Measurements from ENCODE around the gene PCNP. TPM values are rescaled to one million over a fixed set of nuclear protein-coding genes. Genes with fewer than 3 reads are reported as not detected.

The PCNP gene
- 165 TPM for total RNA-seq (2021; ENCODE audit: unreplicated experiment)
- polyA plus RNA-seq (2012; ENCODE audit: insufficient read length): 280 TPM
- percentile 96 among the genes with signal in this experiment for Bru-seq, nascent RNA
- percentile 98 among the genes with signal in this experiment for BruChase-seq, experiment 1, labeled RNA remaining after a 2-hour chase
- BruChase-seq, experiment 2, labeled RNA remaining after a 6-hour chase: percentile 98 among the genes with signal in this experiment
- long read RNA-seq, transcript PCNP-207 (5 exons, 786 nt): minor isoform, 6 of 404 reads
- long read RNA-seq, transcript PCNP-201 (5 exons, 2,342 nt): major isoform, 213 of 404 reads
- long read RNA-seq, transcript PCNP-204 (4 exons, 2,028 nt): minor isoform, 20 of 404 reads
- long read RNA-seq, transcript PCNP-202 (5 exons, 2,165 nt): minor isoform, 97 of 404 reads
- long read RNA-seq, partial matches to known transcripts: 4 of 404 reads
- long read RNA-seq, other reads (novel, unspliced or antisense): 57 of 404 reads

GRCh38 chr3:101573449-101574387 is at the start of gene PCNP:
Gene PCNP, plus strand, starts transcription at chr3:101574180. Its CDS starts 36 bp downstream, at chr3:101574216.
- TF ChIP-seq SIN3A (IDR thresholded peaks at IDR 0.05; ENCODE audit: borderline replicate concordance, insufficient read depth, low read depth, low read length) (peak; percentile 76), TCF7L2 (IDR thresholded peaks at IDR 0.05; ENCODE audit: low read depth, low read length) (peak; percentile 99), POLR2AphosphoS5 (IDR thresholded peaks at IDR 0.05; ENCODE audit: low read depth, low read length) (peak; percentile 95), REST (IDR thresholded peaks at IDR 0.05; ENCODE audit: insufficient read depth in 1 of 2, low read depth in 2 of 2, low read length in 1 of 2) (no peak; a peak in 1 of 4 replicates), CTCF (IDR thresholded peaks at IDR 0.05) (peak; percentile 95)
- ATAC-seq (peak; percentile 98), DNase-seq (ENCODE audit: low read depth, low spot score) (peak; percentile 97)
- CTCF ChIA-PET: interaction anchor here (0.5 to 1.9 kb wide), 10 partner anchors 12 to 856 kb away, joined by 3 to 10 read pairs (median 3); partner anchors contain the start of genes SENP7, TRMT10C and ZBTB11
- H3K36me3 ChIP-seq (ENCODE audit: control insufficient read depth, insufficient read depth, low read length): peaks cover 17% of the 10 kb centered on the region
- intact Hi-C loops (cut with micrococcal nuclease; ENCODE audit: unreplicated experiment) (loop anchor here (5.0 kb wide), 1 partner anchor 104 kb away; the partner anchor contains the start of gene ZBTB11), in situ Hi-C loops (cut with HindIII; ENCODE audit: low pct_unique_long_range_greater_than_20kb, low sequenced_read_pairs) (no loop called here)
- peak within 1 kb of the TSS; percentile 75 to 76 for H3K4me3 ChIP-seq (ENCODE audit: low read depth in 2 of 2, low read length in 2 of 2)
- H3K27me3 ChIP-seq (ENCODE audit: control insufficient read depth, insufficient read depth, low read length): no peaks in the 10 kb centered on the region
- BruUV-seq (replicated peaks): TSS peak; percentile 98
- peak within 1 kb of the TSS; percentile 96 for H3K27ac ChIP-seq (ENCODE audit: low read length)
- H3K4me1 ChIP-seq (ENCODE audit: control insufficient read depth, insufficient read depth, low read length): peaks cover 30% of the 10 kb centered on the region
- POLR2A ChIA-PET: interaction anchor here (0.6 kb wide), 1 partner anchor 30 kb away, joined by 3 read pairs; no protein-coding TSS in a partner anchor
- H3K9me3 ChIP-seq (ENCODE audit: control insufficient read depth, insufficient read depth, low read depth, low read length): no peaks in the 10 kb centered on the region

- ChIA-PET POLR2A (no interaction called here), CTCF (interaction anchor here (0.7 kb wide), 1 partner anchor 33 kb away, joined by 3 read pairs; no protein-coding TSS in a partner anchor)
- BruUV-seq (replicated peaks): no TSS peak
- no peaks in the 10 kb centered on the region for H3K4me1 ChIP-seq (ENCODE audit: control insufficient read depth, insufficient read depth, low read length)
- H3K27ac ChIP-seq (ENCODE audit: low read length): no peak overlapping the region
- in situ Hi-C loops (cut with HindIII; ENCODE audit: low pct_unique_long_range_greater_than_20kb, low sequenced_read_pairs): no loop called here
- ATAC-seq (no peak), DNase-seq (ENCODE audit: low read depth, low spot score) (no peak)
- no peaks in the 10 kb centered on the region for H3K36me3 ChIP-seq (ENCODE audit: control insufficient read depth, insufficient read depth, low read length)
- H3K4me3 ChIP-seq (ENCODE audit: low read depth in 2 of 2, low read length in 2 of 2): no peak overlapping the region
- H3K9me3 ChIP-seq (ENCODE audit: control insufficient read depth, insufficient read depth, low read depth, low read length): no peaks in the 10 kb centered on the region
- no peak for TF ChIP-seq POLR2AphosphoS5 (IDR thresholded peaks at IDR 0.05; ENCODE audit: low read depth, low read length)
- intact Hi-C loops (cut with micrococcal nuclease; ENCODE audit: unreplicated experiment): no loop called here
- H3K27me3 ChIP-seq (ENCODE audit: control insufficient read depth, insufficient read depth, low read length): no peaks in the 10 kb centered on the region; the same call in 1 of the 2 replicates
Observed at GRCh38 chr3:101527441-101527840, 46.5 kb upstream of the PCNP start.
